Sigmoid colon (tissue), 7 donors: ENCODE measurements around the gene HNRNPA3. TPM values are rescaled to one million over a fixed set of nuclear protein-coding genes. Genes with fewer than 3 reads are reported as not detected.
"Not testable (repeated sequence)": the region's sequence is repeated elsewhere in the genome, so short reads cannot be mapped to it uniquely, and the experiment has no call there.

Source experiments
- DNase-seq: peaks from one replicate; pipeline ENCODE4 v3.0.0-alpha.2; 2019
- H3K27ac ChIP-seq, 4 donors: fragments of 200-600 bp; sonication (generic); one replicate each; pipeline ENCODE4 v1.5.1; 2016 to 2019; ENCODE audit warnings: mild to moderate bottlenecking in 1 of 4
- H3K27me3 ChIP-seq, 3 donors: fragments of 200-600 bp; sonication (generic); one replicate each; pipeline ENCODE4 v1.5.1; 2019; ENCODE audit warnings: mild to moderate bottlenecking in 1 of 3
- H3K36me3 ChIP-seq, 4 donors: fragments of 200-600 bp; sonication (generic); one replicate each; pipeline ENCODE4 v1.5.1; 2016 to 2019
- H3K4me1 ChIP-seq, 4 donors: fragments of 200-600 bp; sonication (generic); one replicate each; pipeline ENCODE4 v1.5.1; 2017 to 2019
- H3K4me3 ChIP-seq, 4 donors: fragments of 200-600 bp; sonication (generic); one replicate each; pipeline ENCODE4 v1.5.1; 2017 to 2019; ENCODE audit warnings: mild to moderate bottlenecking in 2 of 4, moderate library complexity in 1 of 4
- H3K9me3 ChIP-seq, 4 donors: fragments of 200-600 bp in 3 of 4; sonication (generic) in 3 of 4; one replicate each; pipeline versions ENCODE4 v1.5.1 to v1.6.1; 2013 to 2019
- CTCF ChIP-seq, 4 experiments: fragments of 450-650 bp in 3 of 4; fragments of 200-600 bp in 1 of 4; IDR thresholded peaks; one replicate each; pipeline ENCODE4 v1.5.1; 2016 to 2019; ENCODE audit warnings: antibody characterized with exemption in 4 of 4, mild to moderate bottlenecking in 3 of 4, moderate library complexity in 2 of 4
- EP300 ChIP-seq, 4 donors: sonication (generic); formaldehyde crosslinking; IDR thresholded peaks; one replicate each; pipeline ENCODE4 v1.6.1; 2017; ENCODE audit warnings: antibody characterized with exemption in 4 of 4
- POLR2A ChIP-seq, 2 donors: fragments of 450-650 bp; IDR thresholded peaks; one replicate each; pipeline ENCODE4 v1.6.1; 2016; ENCODE audit warnings: antibody characterized with exemption in 2 of 2, mild to moderate bottlenecking in 2 of 2, moderate library complexity in 2 of 2
- POLR2AphosphoS5 ChIP-seq, 4 donors: sonication (generic); formaldehyde crosslinking; IDR thresholded peaks; one replicate each; pipeline ENCODE4 v1.6.1; 2017; ENCODE audit warnings: antibody characterized with exemption in 4 of 4
- WGBS, 2 donors: extraction: QIAGEN DNeasy Blood & Tissue Kit; methylation state at CpG; one replicate each; pipeline ENCODE4 v1.1.7; 2013; 5-methylcytosine and 5-hydroxymethylcytosine counted together
- intact Hi-C: fragments of 100-400 bp; cut with DNase I; formaldehyde crosslinking; loops from one replicate; pipeline ENCODE4 v1.15.1; 2023
- polyA plus RNA-seq, 3 donors: library from polyadenylated mRNA; stranded (reverse); fragments of 200-250 nt; gene quantifications; one replicate each; pipeline ENCODE4 v1.2.3, GENCODE V29; 2013
- total RNA-seq, 4 donors: library from RNA; depleted of rRNA; stranded (reverse); fragments of >200 nt; gene quantifications; one replicate each; pipeline ENCODE4 v1.1.0, GENCODE V29; 2016
- donor health status: healthy with polysubstance abuse.
- donor health status: Bipolar disorder and iron deficiency.
- donor health status: healthy.

HNRNPA3 gene
- total and polyA plus RNA-seq, 7 donors: 69.2 to 261 (median 82.1) TPM

- H3K4me3 ChIP-seq: no peak overlapping the region
- no peak for TF ChIP-seq POLR2A (IDR thresholded peaks at IDR 0.05)
- TF ChIP-seq EP300 (IDR thresholded peaks at IDR 0.05): no peak
- peak in 1 of 4 donors; percentile 45 for TF ChIP-seq POLR2AphosphoS5 (IDR thresholded peaks at IDR 0.05)
- no peak for TF ChIP-seq CTCF (IDR thresholded peaks at IDR 0.05)
- no peaks in the 10 kb centered on the region for H3K36me3 ChIP-seq
- peak overlapping the region; percentile 29 to 91 (median 64) for H3K27ac ChIP-seq
- no peaks in the 10 kb centered on the region for H3K9me3 ChIP-seq
- no peaks in the 10 kb centered on the region for H3K27me3 ChIP-seq
- no peak for DNase-seq
- intact Hi-C loops: no loop called here
- WGBS, 2 donors: 33 to 52% methylated on average over 4 of the region's 4 CpGs
- H3K4me1 ChIP-seq: peaks cover 0 to 100% (median 94%) of the 10 kb centered on the region in 4 donors
Measured at GRCh38 chr2:177245010-177245422, 32.4 kb downstream of the HNRNPA3 start.

GRCh38 chr2:177246000-177246399 lies 33.4 kb downstream of the HNRNPA3 start:
- no peaks in the 10 kb centered on the region for H3K9me3 ChIP-seq
- H3K4me3 ChIP-seq: no peak overlapping the region
- DNase-seq: no peak
- WGBS, 2 donors: 30 to 55% methylated on average over 3 of the region's 3 CpGs
- H3K4me1 ChIP-seq: peaks cover 0 to 100% (median 92%) of the 10 kb centered on the region in 4 donors
- peak overlapping the region; percentile 29 to 91 (median 64) for H3K27ac ChIP-seq
- no peaks in the 10 kb centered on the region for H3K27me3 ChIP-seq
- intact Hi-C loops: no loop called here
- no peaks in the 10 kb centered on the region for H3K36me3 ChIP-seq
- no peak for TF ChIP-seq CTCF (IDR thresholded peaks at IDR 0.05)
- TF ChIP-seq POLR2A (IDR thresholded peaks at IDR 0.05): no peak
- no peak for TF ChIP-seq POLR2AphosphoS5 (IDR thresholded peaks at IDR 0.05)

- WGBS, 2 donors: 83 to 89% methylated on average over 2 of the region's 2 CpGs
- H3K27me3 ChIP-seq, DNase-seq, H3K36me3 ChIP-seq, H3K4me3 ChIP-seq, H3K9me3 ChIP-seq, intact Hi-C loops: not testable (repeated sequence)
- Histone ChIP-seq H3K27ac (peak overlapping the region in 2 of 4 donors; percentile 85 to 91), H3K4me1 (peaks cover 0 to 100% (median 92%) of the 10 kb centered on the region in 4 donors)
Measured at GRCh38 chr2:177246523-177247030, 34.0 kb downstream of the HNRNPA3 start.

GRCh38 chr2:177247693-177248262 lies 35.2 kb downstream of the HNRNPA3 start:
- Histone ChIP-seq H3K27ac (no peak overlapping the region), H3K27me3 (no peaks in the 10 kb centered on the region), H3K4me3 (no peak overlapping the region), H3K36me3 (no peaks in the 10 kb centered on the region), H3K9me3 (no peaks in the 10 kb centered on the region), H3K4me1 (peaks cover 0 to 100% (median 91%) of the 10 kb centered on the region in 4 donors)
- 83 to 92% methylated on average over 6 of the region's 6 CpGs for WGBS, 2 donors
- DNase-seq: no peak
- TF ChIP-seq POLR2AphosphoS5 (IDR thresholded peaks at IDR 0.05) (no peak), POLR2A (IDR thresholded peaks at IDR 0.05) (no peak), EP300 (IDR thresholded peaks at IDR 0.05) (no peak), CTCF (IDR thresholded peaks at IDR 0.05) (no peak)
- intact Hi-C loops: no loop called here

GRCh38 chr2:177249038-177249437 lies 36.4 kb downstream of the HNRNPA3 start:
- intact Hi-C loops: no loop called here
- TF ChIP-seq CTCF (IDR thresholded peaks at IDR 0.05): no peak
- TF ChIP-seq EP300 (IDR thresholded peaks at IDR 0.05): no peak
- no peak for TF ChIP-seq POLR2A (IDR thresholded peaks at IDR 0.05)
- no peak for TF ChIP-seq POLR2AphosphoS5 (IDR thresholded peaks at IDR 0.05)
- peak overlapping the region in 1 of 4 donors; percentile 12 for H3K27ac ChIP-seq
- WGBS, 2 donors: 94% methylated on average over 7 of the region's 7 CpGs
- H3K27me3 ChIP-seq: no peaks in the 10 kb centered on the region
- H3K4me1 ChIP-seq: peaks cover 0 to 100% (median 91%) of the 10 kb centered on the region in 4 donors
- H3K4me3 ChIP-seq: no peak overlapping the region
- no peaks in the 10 kb centered on the region for H3K36me3 ChIP-seq
- no peaks in the 10 kb centered on the region for H3K9me3 ChIP-seq
- DNase-seq: no peak
